Heart left ventricle (tissue), 13 donors: Measurements from ENCODE around the gene AP5M1.

Source experiments
- POLR2A ChIP-seq, 2 donors: fragments of 450-650 bp; IDR thresholded peaks; one replicate each; pipeline ENCODE4 v1.6.1; 2017; ENCODE audit warnings: antibody characterized with exemption in 2 of 2, mild to moderate bottlenecking in 2 of 2, moderate library complexity in 2 of 2
- TF ChIP-seq, protein P1 (sequence below), 12 donors: fragments of 200-600 bp; sonication (generic) in 4 of 12; IDR thresholded peaks; one replicate each; pipeline versions ENCODE4 v1.5.0 to v1.8.0; 2018 to 2022; ENCODE audit warnings: antibody characterized with exemption in 12 of 12, mild to moderate bottlenecking in 5 of 12
- donor health status: ischemic (EF 13 %, LVEDD 7.1; RV severe dilation, severe dysfunction).
- donor health status: DM: no; HTN: yes; CAD: no.
- donor health status: DM: no; HTN: no; CAD: no.
- donor health status: ischemic (EF 25% LVEDD 6.9; RV normal size, moderate dysfunction).
- donor health status: ischemic (EF 25% LVEDD 5.7; RV mildly dilated, moderate dysfunction).
- donor health status: ischemic (EF 35%, LVEDD 5.7; RV mildly dilated, moderate dysfunction).
- donor health status: nonischemic (EF 11% LVEDD 7.7; RV severe dilation, severe dysfunction).
- donor health status: DM: yes; HTN: yes; CAD: no.
- donor health status: PGD.
- donor health status: ischemic (EF 29% LVEDD 5.4; RV normal size, mild dysfunction).
- donor health status: nonischemic (EF 23%, LVEDD 6.1; RV moderate dilation, normal function).

DNA sequence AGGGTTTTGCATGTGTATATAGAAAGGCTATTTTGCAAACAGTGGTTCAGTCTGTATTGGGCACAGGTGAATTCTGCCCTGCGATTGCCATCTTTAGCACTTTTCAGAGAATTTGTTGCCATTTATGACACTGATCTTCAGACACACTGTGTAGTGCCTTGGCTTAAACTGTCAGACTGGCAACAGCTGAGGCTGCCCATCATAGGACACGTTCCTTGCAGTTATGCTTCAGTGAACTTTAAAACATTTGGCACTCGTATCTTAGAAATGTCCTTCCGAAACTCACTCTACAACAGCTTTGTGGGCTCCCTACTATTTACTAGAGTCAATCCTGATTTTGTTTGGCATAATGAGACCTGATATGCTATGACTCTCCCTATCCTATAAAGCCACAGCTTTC is 29.1 kb downstream of the AP5M1 start:
- TF ChIP-seq, protein P1, sequence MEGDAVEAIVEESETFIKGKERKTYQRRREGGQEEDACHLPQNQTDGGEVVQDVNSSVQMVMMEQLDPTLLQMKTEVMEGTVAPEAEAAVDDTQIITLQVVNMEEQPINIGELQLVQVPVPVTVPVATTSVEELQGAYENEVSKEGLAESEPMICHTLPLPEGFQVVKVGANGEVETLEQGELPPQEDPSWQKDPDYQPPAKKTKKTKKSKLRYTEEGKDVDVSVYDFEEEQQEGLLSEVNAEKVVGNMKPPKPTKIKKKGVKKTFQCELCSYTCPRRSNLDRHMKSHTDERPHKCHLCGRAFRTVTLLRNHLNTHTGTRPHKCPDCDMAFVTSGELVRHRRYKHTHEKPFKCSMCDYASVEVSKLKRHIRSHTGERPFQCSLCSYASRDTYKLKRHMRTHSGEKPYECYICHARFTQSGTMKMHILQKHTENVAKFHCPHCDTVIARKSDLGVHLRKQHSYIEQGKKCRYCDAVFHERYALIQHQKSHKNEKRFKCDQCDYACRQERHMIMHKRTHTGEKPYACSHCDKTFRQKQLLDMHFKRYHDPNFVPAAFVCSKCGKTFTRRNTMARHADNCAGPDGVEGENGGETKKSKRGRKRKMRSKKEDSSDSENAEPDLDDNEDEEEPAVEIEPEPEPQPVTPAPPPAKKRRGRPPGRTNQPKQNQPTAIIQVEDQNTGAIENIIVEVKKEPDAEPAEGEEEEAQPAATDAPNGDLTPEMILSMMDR (IDR thresholded peaks at IDR 0.05), result no peak
- TF ChIP-seq POLR2A (IDR thresholded peaks at IDR 0.05), result no peak
